GM18508 (cell line): ENCODE data around the gene DEXI.
A peak's percentile ranks its signal among the peaks of the same experiment; 100 is the strongest.

ENCODE experiments used
- ATAC-seq: cut with Tn5 transposase; IDR thresholded peaks from one replicate; pipeline ENCODE4 v1.9.1; 2021; ENCODE audit warnings: moderate number of reproducible peaks; ENCODE audit not compliant: insufficient read depth, unreplicated experiment

The DEXI gene

GRCh38 chr16:10942352-10943063 is at the start of gene DEXI:
Gene DEXI, minus strand, starts transcription at chr16:10942468. Its CDS starts 463 bp downstream, at chr16:10942005.
- no peak for ATAC-seq

GRCh38 chr16:10990378-10990777 is 48.1 kb upstream of the DEXI start:
- ATAC-seq: no peak

GRCh38 chr16:10989559-10989958 is 47.3 kb upstream of the DEXI start:
- ATAC-seq: no peak

- ATAC-seq: no peak
Measured at GRCh38 chr16:10988879-10989278, 46.6 kb upstream of the DEXI start.

- no peak for ATAC-seq
Measured at GRCh38 chr16:10988164-10988803, 46.0 kb upstream of the DEXI start.

GRCh38 chr16:10987361-10988163 is 45.3 kb upstream of the DEXI start:
- ATAC-seq: no peak

- no peak for ATAC-seq
Measured at GRCh38 chr16:10984509-10984908, 42.2 kb upstream of the DEXI start.

- ATAC-seq: no peak
Measured at GRCh38 chr16:10983159-10983558, 40.9 kb upstream of the DEXI start.

- ATAC-seq: no peak
Measured at GRCh38 chr16:10982465-10983150, 40.3 kb upstream of the DEXI start.

GRCh38 chr16:10981697-10982216 is 39.5 kb upstream of the DEXI start:
- peak; percentile 42 for ATAC-seq

- no peak for ATAC-seq
Measured at GRCh38 chr16:10980813-10981212, 38.5 kb upstream of the DEXI start.

- ATAC-seq: no peak
Measured at GRCh38 chr16:10979717-10980601, 37.7 kb upstream of the DEXI start.

- no peak for ATAC-seq
Measured at GRCh38 chr16:10978871-10979446, 36.7 kb upstream of the DEXI start.

- ATAC-seq: no peak
Measured at GRCh38 chr16:10978124-10978523, 35.9 kb upstream of the DEXI start.

- ATAC-seq: no peak
Measured at GRCh38 chr16:10976634-10977033, 34.4 kb upstream of the DEXI start.

GRCh38 chr16:10972819-10973464 is 30.7 kb upstream of the DEXI start:
- ATAC-seq: no peak

- no peak for ATAC-seq
Measured at GRCh38 chr16:10972108-10972818, 30.0 kb upstream of the DEXI start.

- no peak for ATAC-seq
Measured at GRCh38 chr16:10971560-10971961, 29.3 kb upstream of the DEXI start.
